ENCODE data around the gene RALY. TPM values are rescaled to one million over a fixed set of nuclear protein-coding genes. Genes with fewer than 3 reads are reported as not detected.

The RALY gene
- total RNA-seq, 1 donor from 2014 or later: 116 TPM

DNA sequence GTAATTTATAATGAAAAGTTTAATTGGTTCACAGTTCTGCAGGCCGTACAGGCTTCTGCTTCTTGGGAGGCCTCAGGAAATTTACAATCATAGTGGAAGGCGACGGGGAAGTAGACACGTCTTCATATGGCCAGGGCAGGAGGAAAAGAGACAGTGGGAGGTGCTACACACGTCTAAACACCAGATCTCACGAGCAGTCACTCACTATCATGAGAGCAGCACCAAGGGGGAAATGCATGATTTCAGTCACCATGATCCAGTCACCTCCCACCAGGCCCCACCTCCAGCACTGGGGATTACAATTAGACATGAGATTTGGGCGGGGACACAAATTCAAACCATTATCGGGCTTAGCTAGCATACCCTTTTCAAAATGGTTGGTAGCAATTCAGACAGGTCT is 77.1 kb downstream of the RALY start:
- TF ChIP-seq, protein P1, sequence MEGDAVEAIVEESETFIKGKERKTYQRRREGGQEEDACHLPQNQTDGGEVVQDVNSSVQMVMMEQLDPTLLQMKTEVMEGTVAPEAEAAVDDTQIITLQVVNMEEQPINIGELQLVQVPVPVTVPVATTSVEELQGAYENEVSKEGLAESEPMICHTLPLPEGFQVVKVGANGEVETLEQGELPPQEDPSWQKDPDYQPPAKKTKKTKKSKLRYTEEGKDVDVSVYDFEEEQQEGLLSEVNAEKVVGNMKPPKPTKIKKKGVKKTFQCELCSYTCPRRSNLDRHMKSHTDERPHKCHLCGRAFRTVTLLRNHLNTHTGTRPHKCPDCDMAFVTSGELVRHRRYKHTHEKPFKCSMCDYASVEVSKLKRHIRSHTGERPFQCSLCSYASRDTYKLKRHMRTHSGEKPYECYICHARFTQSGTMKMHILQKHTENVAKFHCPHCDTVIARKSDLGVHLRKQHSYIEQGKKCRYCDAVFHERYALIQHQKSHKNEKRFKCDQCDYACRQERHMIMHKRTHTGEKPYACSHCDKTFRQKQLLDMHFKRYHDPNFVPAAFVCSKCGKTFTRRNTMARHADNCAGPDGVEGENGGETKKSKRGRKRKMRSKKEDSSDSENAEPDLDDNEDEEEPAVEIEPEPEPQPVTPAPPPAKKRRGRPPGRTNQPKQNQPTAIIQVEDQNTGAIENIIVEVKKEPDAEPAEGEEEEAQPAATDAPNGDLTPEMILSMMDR (IDR thresholded peaks at IDR 0.05): no peak
- POLR2A ChIA-PET: no interaction called here

DNA sequence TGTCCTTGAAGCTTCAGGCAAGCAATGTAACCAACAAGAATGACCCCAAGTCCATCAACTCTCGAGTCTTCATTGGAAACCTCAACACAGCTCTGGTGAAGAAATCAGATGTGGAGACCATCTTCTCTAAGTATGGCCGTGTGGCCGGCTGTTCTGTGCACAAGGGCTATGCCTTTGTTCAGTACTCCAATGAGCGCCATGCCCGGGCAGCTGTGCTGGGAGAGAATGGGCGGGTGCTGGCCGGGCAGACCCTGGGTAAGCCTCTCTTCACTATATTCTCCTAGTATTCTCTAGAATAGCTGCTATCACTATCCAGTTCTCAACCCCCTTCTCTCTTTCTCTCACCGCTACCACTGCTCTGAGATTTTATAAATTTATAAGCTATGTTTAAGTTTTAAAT is 78.4 kb downstream of the RALY start:
- ATAC-seq (ENCODE audit: low read depth) (no peak), DNase-seq (no peak)
- ChIA-PET CTCF (interaction anchor here (1.4 kb wide), 1 partner anchor 157 kb away, joined by 3 read pairs; no protein-coding TSS in a partner anchor), POLR2A (interaction anchor here (0.6 kb wide), 1 partner anchor 569 kb away, joined by 6 read pairs; no protein-coding TSS in a partner anchor)
- H3K9me3 Mint-ChIP-seq: no peaks in the 10 kb centered on the region
- TF ChIP-seq, protein P1 (IDR thresholded peaks at IDR 0.05): no peak
- no peak overlapping the region for H3K27ac Mint-ChIP-seq
- intact Hi-C loops (cut with micrococcal nuclease): loop anchor here (5.0 kb wide), 3 partner anchors 140 to 615 kb away; partner anchors contain the start of gene ACTL10
- no peaks in the 10 kb centered on the region for H3K27me3 Mint-ChIP-seq
- peaks cover 43% of the 10 kb centered on the region for H3K36me3 Mint-ChIP-seq (ENCODE audit: low read depth)
- no peak overlapping the region for H3K4me3 Mint-ChIP-seq
- peaks cover 19% of the 10 kb centered on the region for H3K4me1 Mint-ChIP-seq

More for the DNA sequence above, 77.1 kb downstream of the RALY start:
- ATAC-seq (ENCODE audit: low read depth): no peak
- CTCF ChIA-PET: interaction anchor here (1.4 to 2.5 kb wide), 3 partner anchors 11 to 221 kb away, joined by 3 to 13 read pairs (median 4); no protein-coding TSS in a partner anchor
- no peak for DNase-seq
- peaks cover 19% of the 10 kb centered on the region for H3K4me1 Mint-ChIP-seq
- peaks cover 36% of the 10 kb centered on the region for H3K36me3 Mint-ChIP-seq (ENCODE audit: low read depth)
- no peak overlapping the region for H3K4me3 Mint-ChIP-seq
- H3K27me3 Mint-ChIP-seq: no peaks in the 10 kb centered on the region
- H3K27ac Mint-ChIP-seq: no peak overlapping the region
- intact Hi-C loops (cut with micrococcal nuclease): loop anchor here (5.0 kb wide), 3 partner anchors 139 to 614 kb away; partner anchors contain the start of gene ACTL10
- no peaks in the 10 kb centered on the region for H3K9me3 Mint-ChIP-seq

DNA sequence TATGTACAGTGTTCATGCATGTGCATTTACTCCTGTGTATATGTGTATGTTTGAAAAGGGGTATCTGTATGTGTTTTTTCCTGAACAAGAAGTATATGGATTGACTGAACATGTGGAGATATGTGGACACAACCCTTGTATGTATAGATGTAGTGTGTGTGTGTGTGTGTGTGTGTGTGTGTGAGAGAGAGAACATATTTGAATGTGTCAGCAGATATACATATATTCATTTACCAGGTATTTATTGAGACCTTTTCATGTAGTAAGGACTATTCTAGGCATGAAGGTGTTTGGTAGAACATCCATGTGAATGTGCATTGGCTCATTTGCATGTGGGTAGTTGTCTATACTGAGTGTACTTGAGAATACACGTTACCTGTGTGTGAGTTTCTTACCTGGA is 79.1 kb downstream of the RALY start:
- POLR2A ChIA-PET: interaction anchor here (0.6 kb wide), 1 partner anchor 570 kb away, joined by 6 read pairs; no protein-coding TSS in a partner anchor
- Mint-ChIP-seq H3K27ac (no peak overlapping the region), H3K36me3 (ENCODE audit: low read depth) (peaks cover 50% of the 10 kb centered on the region), H3K4me1 (peaks cover 18% of the 10 kb centered on the region), H3K27me3 (no peaks in the 10 kb centered on the region), H3K9me3 (no peaks in the 10 kb centered on the region), H3K4me3 (no peak overlapping the region)
- intact Hi-C loops (cut with micrococcal nuclease): loop anchor here (5.0 kb wide), 3 partner anchors 140 to 615 kb away; partner anchors contain the start of gene ACTL10
- CTCF ChIA-PET: no interaction called here
- DNase-seq: no peak
- no peak for ATAC-seq (ENCODE audit: low read depth)
- TF ChIP-seq, protein P1 (IDR thresholded peaks at IDR 0.05): no peak

DNA sequence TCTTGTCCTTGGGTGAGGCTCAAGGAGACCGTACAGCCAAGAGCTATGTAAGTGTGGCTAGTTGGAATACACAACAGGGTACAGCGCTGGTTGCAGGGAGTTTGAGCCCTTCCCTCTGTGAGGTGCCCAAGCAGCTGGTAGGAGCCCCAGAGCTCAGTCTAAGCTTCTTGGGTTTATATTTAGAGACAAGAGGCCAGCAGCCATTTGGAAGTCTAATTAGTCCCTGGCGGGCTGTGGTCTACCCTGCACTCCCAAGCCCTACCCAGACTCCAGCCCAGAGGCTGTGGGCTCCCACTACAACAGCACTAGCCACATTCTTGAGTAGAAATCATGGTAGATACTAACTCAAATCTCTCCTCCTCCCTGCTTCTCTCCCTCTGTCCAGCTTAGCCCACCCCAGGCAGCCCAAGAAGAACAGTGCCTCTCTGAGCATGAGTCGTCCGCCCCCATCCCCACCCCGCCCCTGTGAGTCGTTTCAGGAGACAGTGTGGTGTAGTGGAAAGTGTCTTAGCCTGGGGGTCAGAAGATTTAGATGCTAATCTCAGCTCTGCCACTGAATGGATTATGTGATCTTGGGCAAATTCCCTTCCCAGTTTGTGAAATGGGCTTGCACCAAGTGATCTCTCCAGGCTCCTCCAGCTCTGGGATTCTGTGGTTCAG is 80.5 kb downstream of the RALY start:
- Mint-ChIP-seq H3K27me3 (no peaks in the 10 kb centered on the region), H3K36me3 (ENCODE audit: low read depth) (peaks cover 64% of the 10 kb centered on the region), H3K4me3 (no peak overlapping the region), H3K4me1 (peaks cover 6% of the 10 kb centered on the region), H3K9me3 (no peaks in the 10 kb centered on the region), H3K27ac (no peak overlapping the region)
- intact Hi-C loops (cut with micrococcal nuclease): loop anchor here (5.0 kb wide), 3 partner anchors 142 to 617 kb away; partner anchors contain the start of gene ACTL10
- DNase-seq (no peak), ATAC-seq (ENCODE audit: low read depth) (no peak)
- POLR2A ChIA-PET: no interaction called here
- CTCF ChIA-PET: interaction anchor here (0.6 kb wide), 1 partner anchor 608 kb away, joined by 3 read pairs; no protein-coding TSS in a partner anchor
- TF ChIP-seq, protein P1 (IDR thresholded peaks at IDR 0.05): no peak

DNA sequence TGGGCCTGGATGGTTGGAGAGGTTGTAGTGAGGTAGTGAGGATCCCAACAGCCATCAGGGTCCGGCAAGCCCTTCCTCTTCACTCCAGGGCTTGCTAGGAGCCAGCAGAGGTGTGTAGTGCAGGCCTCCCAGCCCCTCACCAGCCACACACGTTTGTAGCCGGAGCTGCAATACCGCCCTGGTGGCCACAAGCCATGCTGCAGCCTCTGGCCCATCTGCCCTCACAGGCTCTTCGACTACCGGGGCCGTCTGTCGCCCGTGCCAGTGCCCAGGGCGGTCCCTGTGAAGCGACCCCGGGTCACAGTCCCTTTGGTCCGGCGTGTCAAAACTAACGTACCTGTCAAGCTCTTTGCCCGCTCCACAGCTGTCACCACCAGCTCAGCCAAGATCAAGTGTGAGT is 81.9 kb downstream of the RALY start:
- Mint-ChIP-seq H3K4me1 (no peaks in the 10 kb centered on the region), H3K27ac (no peak overlapping the region), H3K27me3 (no peaks in the 10 kb centered on the region), H3K4me3 (no peak overlapping the region), H3K36me3 (ENCODE audit: low read depth) (peaks cover 78% of the 10 kb centered on the region), H3K9me3 (no peaks in the 10 kb centered on the region)
- DNase-seq: no peak
- ChIA-PET CTCF (no interaction called here), POLR2A (no interaction called here)
- intact Hi-C loops (cut with micrococcal nuclease): no loop called here
- ATAC-seq (ENCODE audit: low read depth): no peak
- TF ChIP-seq, protein P1 (IDR thresholded peaks at IDR 0.05): no peak

Data from activated B cell treated with CpG ODN at 0.5 μM for 24 hours (primary cell).